Thyroid gland (tissue), 4 donors: Measurements from ENCODE around the gene CDH4. TPM values are rescaled to one million over a fixed set of nuclear protein-coding genes. Genes with fewer than 3 reads are reported as not detected.

Experiments
- DNase-seq, 2 donors: peaks; one replicate each; pipeline ENCODE4 v3.0.0-alpha.2; 2019
- H3K27ac ChIP-seq, 3 donors: fragments of 200-600 bp; sonication (generic); 1 replicate in 2 of 3; 2 replicates in 1 of 3; pipeline ENCODE4 v1.5.1; 2016 to 2019; ENCODE audit warnings: mild to moderate bottlenecking in 1 of 3, moderate library complexity in 1 of 3
- H3K27me3 ChIP-seq: fragments of 200-600 bp; sonication (generic); one replicate; pipeline ENCODE4 v1.5.1; 2019
- H3K36me3 ChIP-seq, 2 donors: fragments of 200-600 bp; sonication (generic); one replicate each; pipeline ENCODE4 v1.5.1; 2016 to 2019
- H3K4me1 ChIP-seq, 2 donors: fragments of 200-600 bp; sonication (generic); one replicate each; pipeline ENCODE4 v1.5.1; 2017 to 2019
- H3K4me3 ChIP-seq, 3 donors: fragments of 200-600 bp; sonication (generic); replicated peaks in 1 of 3; 1 replicate in 2 of 3; 2 replicates in 1 of 3; pipeline ENCODE4 v1.5.1; 2016; ENCODE audit warnings: mild to moderate bottlenecking in 1 of 3
- H3K9me3 ChIP-seq: fragments of 200-600 bp; sonication (generic); one replicate; pipeline ENCODE4 v1.5.1; 2017
- POLR2A ChIP-seq, 2 donors: fragments of 450-650 bp; IDR thresholded peaks; one replicate each; pipeline ENCODE4 v1.6.1; 2017; ENCODE audit warnings: antibody characterized with exemption in 2 of 2, mild to moderate bottlenecking in 2 of 2, moderate library complexity in 1 of 2
- WGBS, 2 donors: methylation state at CpG; one replicate each; pipeline ENCODE4 v1.1.5; 2017; 5-methylcytosine and 5-hydroxymethylcytosine counted together
- intact Hi-C: fragments of 100-400 bp; cut with DNase I; formaldehyde crosslinking; loops from one replicate; pipeline ENCODE4 v1.15.1; 2023
- total RNA-seq, 4 donors: library from RNA; depleted of rRNA; stranded (reverse); fragments of >200 nt; gene quantifications; one replicate each; pipeline ENCODE4 v1.2.3, GENCODE V29; 2016
- TF ChIP-seq, protein P1 (sequence below), 6 experiments: fragments of 200-600 bp in 3 of 6; fragments of 450-650 bp in 3 of 6; sonication (generic) in 3 of 6; IDR thresholded peaks; one replicate each; pipeline ENCODE4 v1.5.1; 2016 to 2019; ENCODE audit warnings: antibody characterized with exemption in 6 of 6, mild to moderate bottlenecking in 2 of 6, inconsistent platforms in 1 of 6, moderate library complexity in 1 of 6

The CDH4 gene
- total RNA-seq, 4 donors from 2014 or later: 0.22 to 0.29 (median 0.29) TPM; not detected in 1

- H3K9me3 ChIP-seq: no peaks in the 10 kb centered on the region
- no peak overlapping the region for H3K4me3 ChIP-seq
- 70 to 71% methylated on average over 27 to 28 of the region's 28 CpGs for WGBS, 2 donors
- no peak overlapping the region for H3K27ac ChIP-seq
- intact Hi-C loops: no loop called here
- no peaks in the 10 kb centered on the region for H3K27me3 ChIP-seq
- TF ChIP-seq, protein P1, sequence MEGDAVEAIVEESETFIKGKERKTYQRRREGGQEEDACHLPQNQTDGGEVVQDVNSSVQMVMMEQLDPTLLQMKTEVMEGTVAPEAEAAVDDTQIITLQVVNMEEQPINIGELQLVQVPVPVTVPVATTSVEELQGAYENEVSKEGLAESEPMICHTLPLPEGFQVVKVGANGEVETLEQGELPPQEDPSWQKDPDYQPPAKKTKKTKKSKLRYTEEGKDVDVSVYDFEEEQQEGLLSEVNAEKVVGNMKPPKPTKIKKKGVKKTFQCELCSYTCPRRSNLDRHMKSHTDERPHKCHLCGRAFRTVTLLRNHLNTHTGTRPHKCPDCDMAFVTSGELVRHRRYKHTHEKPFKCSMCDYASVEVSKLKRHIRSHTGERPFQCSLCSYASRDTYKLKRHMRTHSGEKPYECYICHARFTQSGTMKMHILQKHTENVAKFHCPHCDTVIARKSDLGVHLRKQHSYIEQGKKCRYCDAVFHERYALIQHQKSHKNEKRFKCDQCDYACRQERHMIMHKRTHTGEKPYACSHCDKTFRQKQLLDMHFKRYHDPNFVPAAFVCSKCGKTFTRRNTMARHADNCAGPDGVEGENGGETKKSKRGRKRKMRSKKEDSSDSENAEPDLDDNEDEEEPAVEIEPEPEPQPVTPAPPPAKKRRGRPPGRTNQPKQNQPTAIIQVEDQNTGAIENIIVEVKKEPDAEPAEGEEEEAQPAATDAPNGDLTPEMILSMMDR (IDR thresholded peaks at IDR 0.05): no peak
- TF ChIP-seq POLR2A (IDR thresholded peaks at IDR 0.05): no peak
- DNase-seq: no peak
- H3K36me3 ChIP-seq: no peaks in the 10 kb centered on the region
- H3K4me1 ChIP-seq: no peaks in the 10 kb centered on the region
These were observed 139.9 kb downstream of the CDH4 start for GRCh38 chr20:61391812-61392520.

GRCh38 chr20:61394088-61394799, 142.2 kb downstream of the CDH4 start:
- no peaks in the 10 kb centered on the region for H3K4me1 ChIP-seq
- no peaks in the 10 kb centered on the region for H3K27me3 ChIP-seq
- no peak overlapping the region for H3K27ac ChIP-seq
- TF ChIP-seq POLR2A (IDR thresholded peaks at IDR 0.05): no peak
- TF ChIP-seq, protein P1 (IDR thresholded peaks at IDR 0.05): no peak
- no peaks in the 10 kb centered on the region for H3K9me3 ChIP-seq
- intact Hi-C loops: no loop called here
- no peak overlapping the region for H3K4me3 ChIP-seq
- H3K36me3 ChIP-seq: no peaks in the 10 kb centered on the region
- no peak for DNase-seq
- 79 to 80% methylated on average over 14 of the region's 14 CpGs for WGBS, 2 donors

GRCh38 chr20:61396262-61396848, 144.3 kb downstream of the CDH4 start:
- Histone ChIP-seq H3K9me3 (no peaks in the 10 kb centered on the region), H3K4me3 (no peak overlapping the region), H3K36me3 (no peaks in the 10 kb centered on the region), H3K27ac (no peak overlapping the region), H3K4me1 (no peaks in the 10 kb centered on the region), H3K27me3 (no peaks in the 10 kb centered on the region)
- whole genome bisulfite sequencing, 2 donors: 86 to 96% methylated on average over 17 to 18 of the region's 19 CpGs
- DNase-seq: no peak
- TF ChIP-seq, protein P1 (IDR thresholded peaks at IDR 0.05): no peak
- TF ChIP-seq POLR2A (IDR thresholded peaks at IDR 0.05): no peak
- intact Hi-C loops: no loop called here

- no peaks in the 10 kb centered on the region for H3K36me3 ChIP-seq
- intact Hi-C loops: no loop called here
- TF ChIP-seq POLR2A (IDR thresholded peaks at IDR 0.05): no peak
- TF ChIP-seq, protein P1 (IDR thresholded peaks at IDR 0.05): no peak
- H3K9me3 ChIP-seq: no peaks in the 10 kb centered on the region
- WGBS, 2 donors: 88 to 95% methylated on average over 13 of the region's 13 CpGs
- H3K27ac ChIP-seq: no peak overlapping the region
- H3K4me3 ChIP-seq: no peak overlapping the region
- no peaks in the 10 kb centered on the region for H3K4me1 ChIP-seq
- no peaks in the 10 kb centered on the region for H3K27me3 ChIP-seq
- DNase-seq: no peak
These were observed 145.1 kb downstream of the CDH4 start for GRCh38 chr20:61397146-61397545.

DNA sequence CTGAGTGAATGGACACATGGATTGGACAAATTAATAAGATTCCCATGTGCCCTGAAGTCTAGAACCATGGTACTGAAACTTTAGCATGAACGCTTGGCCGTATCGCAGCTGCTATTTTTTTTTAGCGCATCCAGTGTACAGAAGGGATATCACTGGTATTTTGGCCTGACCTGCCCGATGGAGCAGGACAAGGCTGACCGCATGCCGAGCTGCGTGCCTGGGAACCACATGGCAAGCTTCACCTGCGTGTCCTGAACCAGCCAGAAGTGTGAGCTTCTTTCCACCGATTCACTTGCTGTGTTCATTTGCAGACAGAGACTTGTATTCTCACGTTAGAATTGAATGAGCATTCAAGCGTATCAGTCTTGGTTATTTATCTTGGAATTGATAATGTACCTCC, 145.7 kb downstream of the CDH4 start:
- H3K27ac ChIP-seq: no peak overlapping the region
- H3K36me3 ChIP-seq: no peaks in the 10 kb centered on the region
- DNase-seq: no peak
- intact Hi-C loops: no loop called here
- no peak overlapping the region for H3K4me3 ChIP-seq
- H3K4me1 ChIP-seq: no peaks in the 10 kb centered on the region
- no peaks in the 10 kb centered on the region for H3K27me3 ChIP-seq
- WGBS, 2 donors: 83 to 84% methylated on average over 12 of the region's 12 CpGs
- no peaks in the 10 kb centered on the region for H3K9me3 ChIP-seq
- no peak for TF ChIP-seq POLR2A (IDR thresholded peaks at IDR 0.05)
- TF ChIP-seq, protein P1 (IDR thresholded peaks at IDR 0.05): no peak
